Measurements from ENCODE around the gene PTPRZ1. TPM values are rescaled to one million over a fixed set of nuclear protein-coding genes. Genes with fewer than 3 reads are reported as not detected.

PTPRZ1 gene
- total RNA-seq = not detected

- TF ChIP-seq, protein P1, sequence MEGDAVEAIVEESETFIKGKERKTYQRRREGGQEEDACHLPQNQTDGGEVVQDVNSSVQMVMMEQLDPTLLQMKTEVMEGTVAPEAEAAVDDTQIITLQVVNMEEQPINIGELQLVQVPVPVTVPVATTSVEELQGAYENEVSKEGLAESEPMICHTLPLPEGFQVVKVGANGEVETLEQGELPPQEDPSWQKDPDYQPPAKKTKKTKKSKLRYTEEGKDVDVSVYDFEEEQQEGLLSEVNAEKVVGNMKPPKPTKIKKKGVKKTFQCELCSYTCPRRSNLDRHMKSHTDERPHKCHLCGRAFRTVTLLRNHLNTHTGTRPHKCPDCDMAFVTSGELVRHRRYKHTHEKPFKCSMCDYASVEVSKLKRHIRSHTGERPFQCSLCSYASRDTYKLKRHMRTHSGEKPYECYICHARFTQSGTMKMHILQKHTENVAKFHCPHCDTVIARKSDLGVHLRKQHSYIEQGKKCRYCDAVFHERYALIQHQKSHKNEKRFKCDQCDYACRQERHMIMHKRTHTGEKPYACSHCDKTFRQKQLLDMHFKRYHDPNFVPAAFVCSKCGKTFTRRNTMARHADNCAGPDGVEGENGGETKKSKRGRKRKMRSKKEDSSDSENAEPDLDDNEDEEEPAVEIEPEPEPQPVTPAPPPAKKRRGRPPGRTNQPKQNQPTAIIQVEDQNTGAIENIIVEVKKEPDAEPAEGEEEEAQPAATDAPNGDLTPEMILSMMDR (IDR thresholded peaks at IDR 0.05) = no peak
- no peak within 1 kb of the TSS for H3K27ac Mint-ChIP-seq
- DNase-seq = no peak
- H3K4me3 Mint-ChIP-seq = no peak within 1 kb of the TSS
- H3K4me1 Mint-ChIP-seq (ENCODE audit: low read depth) = peaks cover 3% of the 10 kb centered on the region
- intact Hi-C loops (cut with micrococcal nuclease) = no loop called here
- no peaks in the 10 kb centered on the region for H3K9me3 Mint-ChIP-seq
- H3K36me3 Mint-ChIP-seq (ENCODE audit: low read depth) = no peaks in the 10 kb centered on the region
- H3K27me3 Mint-ChIP-seq = peaks cover 28% of the 10 kb centered on the region
- ChIA-PET CTCF (no interaction called here), POLR2A (no interaction called here)
- no peak for ATAC-seq
These were observed at the start of gene PTPRZ1 for GRCh38 chr7:121872831-121873288. PTPRZ1 (plus strand) TSS chr7:121873161; CDS start chr7:121873500, 339 bp downstream.

DNA sequence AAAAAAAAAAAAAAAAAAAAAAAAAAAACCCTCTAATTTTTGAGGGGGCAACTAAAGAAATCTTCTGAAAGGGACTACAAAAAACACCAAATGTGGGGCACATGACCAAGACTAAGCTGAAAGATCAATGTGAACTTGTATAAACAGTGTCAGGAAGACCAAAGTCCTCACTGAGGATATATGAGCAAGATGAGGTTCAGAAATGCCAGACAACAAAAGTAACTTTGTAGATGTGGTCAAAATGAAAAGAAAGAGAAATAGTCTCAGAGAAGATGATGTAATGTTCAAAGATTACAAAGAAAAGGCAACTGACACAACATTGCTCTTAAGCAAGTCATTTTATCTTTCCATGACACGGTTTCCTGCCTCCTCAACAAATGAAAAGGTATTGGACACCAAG is 48.7 kb upstream of the PTPRZ1 start:
- ATAC-seq (no peak), DNase-seq (no peak)
- Mint-ChIP-seq H3K36me3 (ENCODE audit: low read depth) (no peaks in the 10 kb centered on the region), H3K9me3 (peaks cover 1% of the 10 kb centered on the region), H3K4me3 (no peak overlapping the region), H3K4me1 (ENCODE audit: low read depth) (no peaks in the 10 kb centered on the region), H3K27ac (no peak overlapping the region), H3K27me3 (no peaks in the 10 kb centered on the region)
- ChIA-PET POLR2A (no interaction called here), CTCF (no interaction called here)
- TF ChIP-seq, protein P1 (IDR thresholded peaks at IDR 0.05) = no peak
- intact Hi-C loops (cut with micrococcal nuclease) = no loop called here

DNA sequence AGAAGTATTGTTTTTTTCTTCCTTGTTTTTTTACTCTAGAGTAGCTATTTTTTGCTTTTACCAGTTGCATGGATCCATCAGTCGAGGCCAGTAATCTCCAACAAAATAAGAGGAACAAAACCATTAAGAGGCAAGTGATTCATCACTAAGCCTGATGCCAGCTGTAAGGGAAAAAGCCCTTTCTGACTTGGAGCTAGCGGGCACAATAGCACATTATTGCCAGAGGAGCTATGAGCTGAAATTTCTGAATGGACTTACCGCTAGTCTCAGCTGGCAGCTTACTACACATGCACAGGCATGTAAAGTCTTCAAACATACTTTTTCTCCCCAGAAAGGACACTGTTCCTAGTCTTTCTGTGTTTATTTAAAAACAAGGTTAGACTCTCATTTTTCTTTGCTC is 41.6 kb upstream of the PTPRZ1 start:
- ATAC-seq = no peak
- peaks cover 6% of the 10 kb centered on the region for H3K9me3 Mint-ChIP-seq
- H3K4me3 Mint-ChIP-seq = no peak overlapping the region
- CTCF ChIA-PET = no interaction called here
- intact Hi-C loops (cut with micrococcal nuclease) = no loop called here
- no peak for DNase-seq
- no peaks in the 10 kb centered on the region for H3K36me3 Mint-ChIP-seq (ENCODE audit: low read depth)
- no peaks in the 10 kb centered on the region for H3K27me3 Mint-ChIP-seq
- no peaks in the 10 kb centered on the region for H3K4me1 Mint-ChIP-seq (ENCODE audit: low read depth)
- H3K27ac Mint-ChIP-seq = no peak overlapping the region
- POLR2A ChIA-PET = no interaction called here
- TF ChIP-seq, protein P1 (IDR thresholded peaks at IDR 0.05) = no peak

- no peak for DNase-seq
- H3K27ac Mint-ChIP-seq = no peak overlapping the region
- intact Hi-C loops (cut with micrococcal nuclease) = no loop called here
- TF ChIP-seq, protein P1 (IDR thresholded peaks at IDR 0.05) = no peak
- no peaks in the 10 kb centered on the region for H3K27me3 Mint-ChIP-seq
- no peaks in the 10 kb centered on the region for H3K36me3 Mint-ChIP-seq (ENCODE audit: low read depth)
- ChIA-PET POLR2A (no interaction called here), CTCF (no interaction called here)
- ATAC-seq = no peak
- H3K4me3 Mint-ChIP-seq = no peak overlapping the region
- H3K4me1 Mint-ChIP-seq (ENCODE audit: low read depth) = no peaks in the 10 kb centered on the region
- peaks cover 6% of the 10 kb centered on the region for H3K9me3 Mint-ChIP-seq
These were observed 41.2 kb upstream of the PTPRZ1 start for GRCh38 chr7:121831801-121832200.

DNA sequence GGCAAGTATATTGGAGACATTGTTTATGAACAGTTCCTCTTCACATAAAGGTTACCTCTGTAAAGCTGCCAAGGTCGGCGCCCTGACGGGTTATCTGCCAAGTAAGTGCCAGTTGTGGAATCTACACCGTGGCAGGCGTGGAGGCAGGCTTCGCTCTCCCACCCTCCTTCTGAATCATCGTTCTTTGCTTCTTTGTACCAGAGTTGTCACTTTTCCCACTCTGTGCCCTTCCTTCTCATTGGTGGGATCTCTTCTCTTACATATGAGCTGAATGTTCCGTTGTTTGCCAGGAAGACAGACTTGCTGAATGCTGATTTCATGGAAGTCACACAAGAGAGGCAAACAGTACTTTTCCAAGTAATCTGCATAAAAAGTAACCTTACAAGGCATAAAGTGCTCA is 40.6 kb upstream of the PTPRZ1 start:
- POLR2A ChIA-PET = no interaction called here
- intact Hi-C loops (cut with micrococcal nuclease) = no loop called here
- ATAC-seq = no peak
- Mint-ChIP-seq H3K27me3 (no peaks in the 10 kb centered on the region), H3K4me1 (ENCODE audit: low read depth) (no peaks in the 10 kb centered on the region), H3K27ac (no peak overlapping the region), H3K4me3 (no peak overlapping the region), H3K9me3 (peaks cover 6% of the 10 kb centered on the region), H3K36me3 (ENCODE audit: low read depth) (no peaks in the 10 kb centered on the region)
- TF ChIP-seq, protein P1 (IDR thresholded peaks at IDR 0.05) = no peak
- CTCF ChIA-PET = no interaction called here
- DNase-seq = no peak

All from activated CD8-positive, alpha-beta T cell treated with anti-CD3 and anti-CD28 coated beads for 36 hours (primary cell).